Muscle of arm (tissue), 12 donors: ENCODE data around the gene NEDD4. TPM values are rescaled to one million over a fixed set of nuclear protein-coding genes. Genes with fewer than 3 reads are reported as not detected.
A peak's percentile ranks its signal among the peaks of the same experiment; 100 is the strongest.
"Not testable (repeated sequence)": the region's sequence is repeated elsewhere in the genome, so short reads cannot be mapped to it uniquely, and the experiment has no call there.

Experiments
- DNase-seq: peaks from one replicate; pipeline ENCODE4 v3.0.0-alpha.2; 2013
- polyA plus RNA-seq, 12 donors: library from polyadenylated mRNA; unstranded; fragments of 120-200 nt; gene quantifications; one replicate each; pipeline ENCODE4 v1.2.1, GENCODE V29; 2013; ENCODE audit not compliant: insufficient read length in 12 of 12

The NEDD4 gene
- polyA plus RNA-seq, 12 donors = 9.6 to 31.8 (median 13.2) TPM; not detected in 1

GRCh38 chr15:56014677-56015076, 21.3 kb upstream of the NEDD4 start:
- DNase-seq = no peak

GRCh38 chr15:56007053-56007452, 13.6 kb upstream of the NEDD4 start:
- not testable (repeated sequence) for DNase-seq

- DNase-seq = not testable (repeated sequence)
Observed at GRCh38 chr15:56006371-56006770, 13.0 kb upstream of the NEDD4 start.

- not testable (repeated sequence) for DNase-seq
Observed at GRCh38 chr15:56004281-56004680, 10.9 kb upstream of the NEDD4 start.

GRCh38 chr15:56003777-56004176, 10.4 kb upstream of the NEDD4 start:
- not testable (repeated sequence) for DNase-seq

- DNase-seq = not testable (repeated sequence)
Observed at GRCh38 chr15:56003277-56003676, 9.9 kb upstream of the NEDD4 start.

GRCh38 chr15:56001471-56002078, 8.2 kb upstream of the NEDD4 start:
- DNase-seq = no peak

GRCh38 chr15:55999658-56000057, 6.2 kb upstream of the NEDD4 start:
- DNase-seq = no peak

- no peak for DNase-seq
Observed at GRCh38 chr15:55998478-55998877, 5.1 kb upstream of the NEDD4 start.

GRCh38 chr15:55993804-55994560, 570 bp upstream of the NEDD4 start:
- peak; percentile 60 for DNase-seq

- peak; percentile 67 for DNase-seq
Observed at GRCh38 chr15:55992769-55993110, 672 bp downstream of the NEDD4 start.

GRCh38 chr15:55991802-55992768, 1.3 kb downstream of the NEDD4 start:
- DNase-seq = peak; percentile 15

GRCh38 chr15:55990998-55991397, 2.4 kb downstream of the NEDD4 start:
- no peak for DNase-seq

GRCh38 chr15:55990516-55990915, 2.9 kb downstream of the NEDD4 start:
- DNase-seq = no peak

- no peak for DNase-seq
Observed at GRCh38 chr15:55989383-55989782, 4.0 kb downstream of the NEDD4 start.

GRCh38 chr15:55981582-55982249, 11.7 kb downstream of the NEDD4 start:
- DNase-seq = no peak

- DNase-seq = no peak
Observed at GRCh38 chr15:55980511-55980910, 12.9 kb downstream of the NEDD4 start.

- no peak for DNase-seq
Observed at GRCh38 chr15:55977231-55977630, 16.2 kb downstream of the NEDD4 start.

GRCh38 chr15:55970286-55970685, 23.1 kb downstream of the NEDD4 start:
- no peak for DNase-seq

- DNase-seq = no peak
Observed at GRCh38 chr15:55969582-55969981, 23.8 kb downstream of the NEDD4 start.

- DNase-seq = no peak
Observed at GRCh38 chr15:55968923-55969322, 24.5 kb downstream of the NEDD4 start.

- DNase-seq = no peak
Observed at GRCh38 chr15:55965091-55965490, 28.3 kb downstream of the NEDD4 start.
